HG03439 (cell line): ENCODE results near the gene TMEM117.
"Not testable (repeated sequence)": the region's sequence is repeated elsewhere in the genome, so short reads cannot be mapped to it uniquely, and the experiment has no call there.

ENCODE experiments used
- ATAC-seq: cut with Tn5 transposase; IDR thresholded peaks from one replicate; pipeline ENCODE4 v1.9.1; 2021; ENCODE audit warnings: mild to moderate bottlenecking, moderate library complexity; ENCODE audit not compliant: unreplicated experiment

The TMEM117 gene

DNA sequence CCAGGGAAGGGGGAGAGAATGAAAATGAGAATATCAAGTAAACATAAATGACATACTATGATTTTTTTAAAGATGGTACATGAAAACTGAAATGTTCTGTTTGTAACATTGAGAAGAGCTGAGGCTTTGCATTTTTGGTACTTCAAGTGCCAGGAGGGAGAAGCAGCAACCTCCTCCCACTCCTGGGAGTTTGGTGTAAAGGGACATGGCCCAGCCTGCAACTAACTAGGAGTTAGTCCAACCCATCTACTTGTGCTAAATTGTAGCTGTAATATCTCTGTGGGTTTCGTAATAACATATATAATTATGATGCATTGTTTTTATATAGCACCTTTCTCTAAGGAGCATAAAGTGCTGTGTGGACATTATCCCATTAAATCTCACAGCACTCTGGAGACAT is 522.8 kb downstream of the TMEM117 start:
- no peak for ATAC-seq

DNA sequence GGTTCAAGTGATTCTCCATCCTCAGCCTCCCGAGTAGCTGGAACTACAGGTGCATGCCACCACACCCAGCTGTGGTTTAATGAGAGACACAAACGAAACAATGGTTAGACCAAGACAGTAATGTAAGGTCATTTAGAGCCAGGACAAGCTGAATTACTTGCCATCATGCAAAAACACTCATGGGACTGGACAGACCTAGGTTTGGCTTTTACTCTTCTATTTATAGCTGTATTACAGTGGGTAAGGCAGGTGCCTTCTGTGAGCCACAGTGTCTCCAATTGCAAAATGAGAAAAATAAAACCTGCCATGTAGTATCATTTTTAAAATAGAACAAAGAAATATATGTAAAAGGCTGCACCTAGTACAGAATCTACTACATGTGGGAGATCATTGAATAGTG is 527.1 kb downstream of the TMEM117 start:
- no peak for ATAC-seq

DNA sequence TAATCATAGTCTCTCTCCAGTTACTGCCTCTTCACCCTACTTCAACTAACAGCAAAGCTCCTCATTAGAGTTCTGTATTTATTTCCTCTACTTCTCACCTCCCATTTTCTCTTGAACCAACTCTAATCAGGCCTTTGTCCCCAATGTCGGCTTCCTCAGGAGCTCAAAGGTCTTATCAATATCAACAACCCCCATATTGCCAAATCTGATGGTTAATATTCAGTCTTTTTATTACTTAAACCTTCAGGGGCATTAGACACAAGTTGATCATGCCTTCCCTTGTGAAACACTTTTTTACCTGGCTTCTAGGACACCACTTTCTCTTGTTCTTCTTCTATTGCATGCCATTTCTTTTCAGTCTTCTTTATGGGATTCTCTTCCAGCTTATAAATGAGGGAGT is 531.3 kb downstream of the TMEM117 start:
- no peak for ATAC-seq

DNA sequence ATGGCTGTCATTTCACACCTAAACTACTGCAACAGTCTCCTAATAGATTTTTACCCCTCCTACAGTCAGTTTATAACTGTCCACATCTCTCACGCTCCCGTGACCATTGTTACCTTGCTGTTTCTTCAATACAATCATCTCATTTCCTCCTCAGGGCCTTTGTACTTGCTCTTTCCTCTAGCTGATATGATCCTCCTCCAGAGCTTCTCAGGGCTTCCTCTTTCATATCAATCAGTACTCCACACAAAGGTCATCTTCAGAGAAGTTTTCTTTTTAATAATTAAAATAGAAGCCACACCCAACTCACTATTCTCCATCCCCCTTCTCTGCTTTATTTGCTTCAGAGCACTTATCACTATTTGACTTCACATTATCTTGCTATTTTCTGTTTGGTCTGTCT is 532.0 kb downstream of the TMEM117 start:
- ATAC-seq, result no peak

DNA sequence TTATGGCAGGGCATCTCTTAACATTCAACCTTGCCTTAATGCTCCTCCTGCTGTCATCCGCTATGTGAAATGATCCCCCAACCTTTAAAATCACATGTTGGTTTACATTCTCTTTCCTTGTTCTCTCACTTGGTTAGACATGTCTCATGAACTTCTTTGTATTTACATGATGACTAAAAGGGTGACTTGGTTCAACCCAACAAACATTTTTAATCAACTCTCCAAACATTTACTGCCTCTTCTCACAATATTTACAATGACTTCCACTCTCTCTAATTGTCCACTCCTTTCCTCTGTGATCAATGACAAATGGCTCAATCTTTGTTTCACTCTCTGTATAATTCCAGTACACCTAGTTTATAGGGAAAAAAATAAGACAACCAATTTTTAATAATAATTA is 534.1 kb downstream of the TMEM117 start:
- no peak for ATAC-seq

DNA sequence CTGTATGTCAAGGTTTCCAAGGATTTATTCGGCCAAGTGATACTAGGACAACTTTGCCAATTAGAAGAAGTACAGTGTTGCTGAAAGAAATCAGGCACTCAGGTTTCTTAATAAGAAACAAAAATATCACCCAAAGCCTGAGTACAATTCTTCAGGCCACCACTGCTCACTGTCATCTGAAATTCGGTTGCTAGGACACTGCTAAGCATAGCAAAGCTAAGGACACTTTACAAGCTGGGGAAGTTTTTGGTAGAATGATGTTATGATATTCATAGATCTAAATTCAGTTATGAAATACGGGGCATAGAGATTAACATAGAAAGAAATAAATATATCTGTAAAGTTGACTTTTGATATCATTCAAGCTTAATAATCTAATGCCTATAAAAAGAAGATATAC is 535.1 kb downstream of the TMEM117 start:
- no peak for ATAC-seq

DNA sequence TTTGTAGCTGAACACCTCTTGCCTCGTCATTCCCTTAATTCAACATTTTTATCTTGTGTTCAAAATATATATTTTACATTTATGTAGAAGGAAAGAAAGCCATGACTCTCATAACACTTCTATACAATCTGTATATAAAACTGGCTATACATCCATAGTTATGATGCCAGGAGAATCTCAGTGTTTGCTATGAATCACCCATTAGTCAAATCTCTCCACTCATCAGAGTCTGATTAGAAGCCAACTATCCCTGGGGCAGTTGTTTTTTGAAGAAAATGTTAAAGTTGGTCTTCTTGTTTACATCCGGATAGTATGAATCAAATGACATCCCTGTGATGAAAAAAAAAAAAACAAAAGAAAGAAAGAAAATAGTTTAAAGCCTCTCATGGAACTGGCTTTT is 536.4 kb downstream of the TMEM117 start:
- ATAC-seq, result no peak

DNA sequence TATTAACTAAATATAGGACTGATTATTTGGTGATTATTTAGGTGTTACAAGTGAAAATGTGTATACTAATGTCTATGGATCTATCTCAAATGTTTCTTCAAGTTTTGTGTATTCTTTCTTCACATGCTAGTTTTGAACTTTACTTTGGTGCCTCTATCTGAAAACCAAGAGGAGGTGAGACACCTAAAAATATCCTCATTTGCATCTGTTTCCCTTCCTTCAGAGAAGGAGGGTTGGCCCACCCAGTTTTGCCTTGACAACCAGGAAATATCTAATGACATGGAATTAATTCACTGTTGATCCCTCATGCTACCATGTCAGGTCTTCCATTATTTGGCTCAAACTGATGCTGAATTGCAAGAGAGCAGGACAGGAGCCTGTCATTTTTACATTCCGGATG is 539.8 kb downstream of the TMEM117 start:
- ATAC-seq, result no peak

DNA sequence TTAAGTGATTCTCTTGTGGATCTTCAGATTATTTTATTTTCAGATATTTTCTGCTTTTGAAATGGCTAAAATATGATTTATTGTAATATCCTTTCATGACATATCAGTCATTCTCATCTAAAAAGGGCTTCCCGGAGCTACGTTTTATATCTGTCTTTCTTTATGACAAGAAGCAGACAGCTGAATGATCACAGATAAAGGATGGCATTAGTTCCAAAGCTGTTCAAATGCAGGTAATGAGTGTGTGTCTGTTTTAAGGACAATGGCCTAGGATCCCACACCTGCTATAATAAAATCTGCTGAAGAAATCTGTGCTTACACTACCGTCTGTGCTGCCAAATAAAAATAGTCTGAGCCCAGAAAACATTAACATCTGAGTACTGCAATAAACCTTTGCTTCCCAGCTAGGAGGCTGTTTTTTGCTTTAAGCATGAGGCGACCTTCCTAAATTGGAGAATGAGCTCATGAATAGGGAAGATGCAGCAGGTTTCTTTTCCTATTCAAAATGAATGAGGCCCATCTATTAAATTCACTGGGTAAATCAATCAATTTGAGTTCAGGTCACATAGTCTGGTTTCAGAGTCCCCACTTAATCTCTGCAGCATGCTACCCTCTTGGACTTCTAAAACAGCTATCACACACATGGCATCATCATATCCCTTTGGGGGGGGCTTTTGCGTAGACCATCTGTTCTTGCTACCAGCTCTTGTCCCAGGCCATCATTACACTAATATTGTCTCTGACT is 541.7 kb downstream of the TMEM117 start:
- no peak for ATAC-seq

DNA sequence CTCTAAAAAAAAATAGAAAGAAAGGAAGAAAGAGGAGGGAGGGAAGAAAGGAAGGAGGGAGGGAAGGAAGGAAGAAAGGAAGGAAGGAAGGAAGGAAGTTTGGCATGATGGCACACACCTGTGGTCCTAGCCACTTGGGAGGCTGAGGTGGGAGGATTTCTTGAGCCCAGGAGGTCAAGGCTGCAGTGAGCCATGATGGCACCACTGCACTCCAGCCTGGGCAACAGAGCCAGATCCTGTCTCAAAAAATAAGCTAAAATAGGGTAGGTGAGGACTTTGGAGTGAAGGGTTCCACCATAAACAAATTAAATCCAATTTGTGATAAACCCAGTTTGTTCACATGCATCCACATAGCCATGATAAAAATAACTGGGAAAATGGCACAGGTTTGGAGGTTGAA is 543.2 kb downstream of the TMEM117 start:
- not testable (repeated sequence) for ATAC-seq

DNA sequence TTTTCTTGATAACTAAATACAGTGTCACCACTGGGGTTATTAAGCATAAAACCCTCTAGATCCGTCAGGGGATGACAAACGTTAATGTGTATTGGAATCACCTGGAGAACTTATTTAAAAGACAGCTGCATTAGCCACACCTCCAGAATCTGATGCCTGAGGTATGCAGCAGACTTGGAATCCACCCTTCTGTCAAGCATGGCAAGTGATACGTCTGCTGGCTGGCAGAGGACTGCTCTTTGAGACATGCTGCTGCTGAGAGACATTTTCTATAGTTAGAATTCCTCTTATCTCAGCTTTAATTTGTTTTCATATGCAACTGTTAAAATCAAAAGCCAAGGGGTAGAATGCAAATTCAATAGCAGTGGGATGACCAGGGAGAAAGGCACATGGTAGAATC is 544.0 kb downstream of the TMEM117 start:
- ATAC-seq, result no peak

DNA sequence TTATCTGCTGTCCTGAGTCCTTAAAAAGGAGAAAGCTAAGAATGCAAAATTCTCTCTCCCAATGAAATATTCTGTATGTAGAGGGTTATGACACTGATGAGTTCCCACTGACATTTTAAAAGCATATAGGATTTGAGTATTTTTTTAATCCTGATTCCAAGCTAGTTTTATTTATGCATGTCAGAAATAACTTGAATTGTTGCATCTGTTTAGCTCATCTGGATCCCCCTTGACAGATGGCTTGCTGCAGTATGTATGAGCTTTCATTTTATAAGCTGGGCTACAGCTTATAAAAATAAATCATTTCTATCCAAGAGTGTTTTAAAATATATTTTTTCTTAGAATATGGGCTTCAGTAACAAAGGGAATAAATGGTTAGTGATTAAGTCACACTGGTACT is 545.0 kb downstream of the TMEM117 start:
- no peak for ATAC-seq

DNA sequence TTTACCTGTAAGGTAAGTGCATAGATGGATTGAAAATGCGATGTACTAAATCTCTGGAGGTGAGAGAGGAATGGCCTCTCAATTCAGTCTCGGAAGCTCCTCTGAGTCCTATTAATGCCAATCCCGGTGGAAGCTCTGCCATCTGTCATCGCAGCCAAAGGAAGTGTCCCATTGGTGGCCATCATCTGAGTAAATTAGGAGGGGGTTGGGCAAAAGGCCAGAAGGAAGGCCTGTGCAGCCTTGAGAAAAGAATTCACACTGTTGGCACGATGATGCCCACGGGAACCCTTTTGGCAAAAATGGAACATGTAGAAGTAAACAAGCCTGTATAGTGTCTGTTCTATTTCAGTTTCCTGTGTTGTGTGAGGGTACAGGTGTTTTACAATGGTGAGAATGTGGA is 545.5 kb downstream of the TMEM117 start:
- no peak for ATAC-seq

DNA sequence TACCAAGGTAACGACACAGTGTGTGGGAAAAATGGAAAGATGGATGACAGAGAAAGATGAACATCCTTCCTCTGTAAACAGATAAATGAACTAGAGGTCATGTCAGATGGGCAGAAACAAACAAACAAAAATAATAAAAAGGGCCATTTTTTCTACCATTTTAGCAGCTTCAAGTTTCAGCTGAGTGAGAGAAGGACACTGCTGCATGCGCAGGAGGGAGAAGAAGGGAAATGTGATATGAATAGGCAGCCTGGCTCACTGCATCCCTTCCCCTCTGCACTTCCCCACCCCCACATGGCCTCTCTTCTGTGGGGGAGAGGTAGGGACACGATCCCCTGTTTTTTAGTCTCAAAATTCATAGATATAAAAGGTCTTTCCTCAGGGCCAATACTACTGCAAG is 548.3 kb downstream of the TMEM117 start:
- ATAC-seq, result no peak

DNA sequence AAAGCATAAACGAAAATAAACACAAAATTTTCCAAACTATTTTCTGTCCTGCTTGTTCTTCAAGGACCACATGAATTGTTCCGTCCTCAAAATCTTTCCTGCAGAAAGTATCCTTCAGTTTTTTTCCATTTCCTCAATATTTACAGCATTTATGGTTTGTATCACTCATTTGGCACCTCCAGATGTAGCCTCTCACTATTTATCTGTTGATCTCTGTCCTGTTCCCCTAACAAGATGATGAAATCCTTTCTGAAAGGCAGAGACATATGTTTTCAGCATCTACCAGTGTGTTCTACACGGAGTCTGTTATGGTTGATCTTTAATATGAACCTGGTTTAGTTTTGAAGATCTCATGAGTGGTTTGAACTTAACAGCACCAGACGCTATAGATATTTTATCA is 550.1 kb downstream of the TMEM117 start:
- no peak for ATAC-seq

DNA sequence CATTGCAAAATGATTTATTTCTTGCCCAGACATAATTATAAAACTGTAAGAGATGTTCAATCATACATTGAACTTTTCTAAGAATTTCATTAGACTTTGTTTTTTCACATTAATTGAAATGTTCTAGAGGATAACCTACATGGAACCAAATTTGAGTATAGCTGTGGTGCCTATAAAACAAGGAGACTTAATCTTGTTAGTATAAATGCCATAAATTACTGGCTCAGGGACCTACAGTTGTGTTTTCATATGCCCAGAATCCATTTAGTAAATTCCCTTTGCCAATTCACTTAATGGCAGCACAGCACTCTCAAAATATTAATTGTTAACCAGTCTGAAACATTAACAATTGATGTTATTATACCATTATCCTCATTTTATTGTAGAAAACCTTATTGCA is 551.7 kb downstream of the TMEM117 start:
- ATAC-seq, result no peak

DNA sequence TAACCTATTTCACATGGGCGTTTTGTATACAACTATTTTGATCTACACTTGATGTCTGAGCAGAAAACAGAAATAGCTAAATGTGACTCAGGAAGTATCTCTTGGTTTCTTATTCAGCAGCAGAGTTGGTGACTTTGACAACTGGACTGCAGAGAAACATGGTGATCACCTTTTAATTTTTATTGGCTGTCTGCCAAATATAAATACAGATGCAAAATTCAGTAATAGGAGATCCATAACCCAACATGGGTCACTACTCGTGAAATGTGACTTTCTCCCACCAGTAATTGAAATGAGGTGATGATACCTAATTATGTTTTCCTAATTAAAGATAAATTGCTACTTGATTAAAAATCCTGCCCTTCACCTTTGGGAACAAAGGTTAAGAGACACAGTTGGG is 553.2 kb downstream of the TMEM117 start:
- ATAC-seq, result no peak

DNA sequence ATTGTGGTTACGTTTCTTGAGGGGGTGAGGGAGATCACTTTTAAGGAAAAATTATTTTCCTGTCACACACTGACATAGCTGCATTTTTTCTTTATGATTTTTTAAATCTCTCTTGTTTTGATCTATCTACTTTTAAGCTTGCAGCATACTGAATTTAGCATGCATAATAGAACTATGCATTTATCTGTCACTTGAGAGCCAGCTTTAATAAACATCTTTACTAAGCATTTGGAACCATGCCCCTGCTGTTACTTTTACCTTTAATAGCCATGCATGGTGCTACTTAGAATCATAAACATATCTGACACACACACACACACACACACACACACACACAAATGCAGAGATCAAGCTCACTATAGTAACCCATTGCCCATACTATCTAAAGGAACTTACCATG is 554.0 kb downstream of the TMEM117 start:
- ATAC-seq, result no peak

DNA sequence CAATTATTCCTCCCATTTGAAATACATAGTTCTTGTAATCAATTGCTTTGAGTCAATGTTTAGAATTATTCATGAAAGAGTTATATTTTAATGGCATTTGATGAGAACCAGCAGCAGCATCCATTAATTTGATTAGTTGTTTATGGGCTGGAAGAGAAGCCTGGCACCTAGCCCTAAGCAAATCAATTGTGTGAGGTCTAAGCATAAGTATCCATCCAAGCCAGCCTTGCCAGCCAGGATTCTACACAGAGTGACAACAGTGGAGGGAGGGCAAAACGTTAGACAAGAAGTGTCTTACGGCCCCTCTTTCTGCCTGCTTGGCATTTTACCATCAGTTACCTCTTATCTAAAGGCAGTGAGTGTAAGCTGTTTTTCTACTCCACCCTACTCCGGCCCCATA is 561.8 kb downstream of the TMEM117 start:
- no peak for ATAC-seq

DNA sequence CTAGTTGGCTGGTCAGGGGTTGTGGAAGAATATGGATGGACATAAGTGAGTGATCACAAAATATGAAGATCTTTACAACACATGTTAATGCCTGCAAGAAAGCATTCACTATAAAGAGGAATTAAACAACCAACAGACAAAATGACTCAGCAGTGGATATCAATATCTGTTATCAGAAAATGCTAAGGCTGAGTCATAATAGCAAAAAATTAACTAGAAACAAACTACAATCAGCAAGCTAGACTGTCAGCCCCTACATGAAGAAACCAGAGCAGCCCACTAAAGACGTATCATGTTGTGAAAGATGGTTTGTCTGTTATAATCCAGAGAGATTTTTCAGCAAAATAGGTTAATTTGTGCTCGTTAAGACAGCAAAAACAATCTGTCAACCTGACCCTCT is 567.3 kb downstream of the TMEM117 start:
- no peak for ATAC-seq

DNA sequence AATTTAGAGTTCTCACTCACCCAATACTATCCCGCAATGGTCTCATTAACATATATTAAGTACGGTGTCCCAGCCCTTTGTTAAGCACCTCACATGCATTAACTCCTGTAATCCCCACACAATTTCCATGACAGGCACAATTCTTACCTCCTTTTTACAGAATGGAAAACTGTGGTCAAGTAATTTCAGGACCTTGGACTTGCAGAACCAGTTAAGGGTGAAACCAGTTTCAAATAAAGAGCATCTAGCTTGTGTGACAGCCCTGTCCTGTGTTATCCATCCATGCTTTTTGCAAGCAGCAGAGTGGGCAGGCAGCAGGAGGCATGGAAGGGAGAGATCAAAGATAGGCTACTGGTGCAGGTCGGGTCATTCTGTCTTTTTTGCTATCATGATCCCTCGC is 569.4 kb downstream of the TMEM117 start:
- ATAC-seq, result no peak

DNA sequence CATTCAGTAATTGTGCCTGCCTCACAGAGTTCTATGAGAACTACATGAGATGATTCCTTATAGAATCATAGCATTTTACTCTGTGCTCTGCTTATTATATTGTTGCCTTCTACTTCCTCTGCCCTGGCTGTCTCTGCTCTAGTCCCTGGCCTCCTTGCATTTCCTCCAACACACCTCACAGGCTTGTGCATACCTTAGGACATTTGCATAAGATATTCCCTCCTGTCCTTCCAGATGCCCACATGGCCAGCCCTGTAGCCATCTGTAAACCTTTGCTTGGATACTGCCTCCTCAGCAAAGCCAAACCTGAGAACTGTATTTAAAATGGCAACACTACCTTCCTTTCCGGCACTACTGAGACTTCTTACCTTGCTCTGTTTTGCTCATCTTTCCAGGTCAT is 586.7 kb downstream of the TMEM117 start:
- ATAC-seq, result no peak

DNA sequence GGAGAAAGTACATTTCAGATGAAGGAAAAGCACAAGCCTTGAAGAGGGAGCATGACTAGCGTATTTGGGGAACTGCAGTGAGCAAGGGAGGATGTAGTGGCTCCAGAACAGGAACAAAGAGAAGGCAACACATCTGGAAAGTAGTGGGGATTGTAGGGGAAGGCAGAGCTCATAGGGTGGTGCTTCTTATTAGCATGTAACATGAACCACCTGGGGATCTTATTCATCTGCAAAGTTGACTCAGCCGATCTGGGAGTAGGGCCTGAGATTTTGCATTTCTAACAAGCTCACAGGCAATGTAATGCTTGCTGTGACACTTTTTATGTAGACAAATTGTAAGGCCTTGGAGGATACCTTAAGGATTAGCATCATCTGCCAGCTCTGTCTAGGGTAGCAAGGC is 592.9 kb downstream of the TMEM117 start:
- ATAC-seq, result no peak
